ENCODE measurements around the gene SPATS2L. TPM values are rescaled to one million over a fixed set of nuclear protein-coding genes. Genes with fewer than 3 reads are reported as not detected.

The SPATS2L gene
- total RNA-seq, 1 experiment from 2014 or later: 112 TPM

DNA sequence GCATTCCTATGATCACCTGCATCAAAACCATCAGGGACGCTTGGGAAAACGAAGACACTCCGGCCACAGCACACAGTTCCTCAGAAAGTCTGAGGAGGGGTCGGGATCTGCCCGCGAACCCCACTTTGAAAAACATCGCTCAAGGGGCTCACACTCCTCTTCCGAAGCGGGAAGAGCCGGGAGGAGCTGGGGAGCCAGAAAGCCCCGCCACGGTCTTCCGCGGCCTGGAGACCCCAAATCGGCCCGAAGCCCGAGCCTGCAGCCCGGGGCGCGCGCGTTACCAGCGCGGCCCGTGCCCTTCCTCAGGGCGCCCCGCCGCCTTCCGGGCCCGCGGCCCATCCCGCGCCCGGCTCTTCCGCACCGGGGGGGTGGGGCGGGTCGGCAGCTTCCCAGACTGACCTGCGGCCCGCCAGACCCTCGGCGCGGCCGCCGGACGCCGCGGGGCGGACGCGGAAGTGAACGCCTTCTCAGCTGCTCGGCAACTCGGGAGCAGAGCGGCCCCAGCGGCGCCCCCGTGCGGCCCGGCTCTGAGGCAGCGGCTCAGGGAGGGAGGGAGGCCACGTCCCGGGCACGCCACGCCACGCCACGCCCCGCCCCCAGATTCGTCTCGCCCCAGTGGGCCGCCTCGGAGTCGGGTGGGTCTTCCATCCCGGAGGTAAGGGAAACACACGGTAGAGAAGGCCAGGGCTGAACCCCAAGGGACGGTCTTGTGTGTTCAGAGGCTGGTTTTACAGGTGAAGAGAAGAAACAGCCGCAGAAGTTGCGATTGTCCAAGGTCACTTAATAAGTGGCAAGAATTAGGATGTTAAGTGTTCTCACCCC, 203.3 kb downstream of the SPATS2L start, which contains the start of gene KCTD18 (continued):
- no peak for TF ChIP-seq ZNF281 (CRISPR knock-in tag; IDR thresholded peaks at IDR 0.05)
- TF ChIP-seq GRHL2 (CRISPR knock-in tag; IDR thresholded peaks at IDR 0.05; ENCODE audit: insufficient replicate concordance, severe bottlenecking): no peak
- no peak for TF ChIP-seq RORB (CRISPR knock-in tag; IDR thresholded peaks at IDR 0.05)
- peak; percentile 86; the same call in 1 of the 2 replicates for TF ChIP-seq CBFB (CRISPR knock-in tag; IDR thresholded peaks at IDR 0.05; ENCODE audit: low read depth)
- TF ChIP-seq, protein P1, sequence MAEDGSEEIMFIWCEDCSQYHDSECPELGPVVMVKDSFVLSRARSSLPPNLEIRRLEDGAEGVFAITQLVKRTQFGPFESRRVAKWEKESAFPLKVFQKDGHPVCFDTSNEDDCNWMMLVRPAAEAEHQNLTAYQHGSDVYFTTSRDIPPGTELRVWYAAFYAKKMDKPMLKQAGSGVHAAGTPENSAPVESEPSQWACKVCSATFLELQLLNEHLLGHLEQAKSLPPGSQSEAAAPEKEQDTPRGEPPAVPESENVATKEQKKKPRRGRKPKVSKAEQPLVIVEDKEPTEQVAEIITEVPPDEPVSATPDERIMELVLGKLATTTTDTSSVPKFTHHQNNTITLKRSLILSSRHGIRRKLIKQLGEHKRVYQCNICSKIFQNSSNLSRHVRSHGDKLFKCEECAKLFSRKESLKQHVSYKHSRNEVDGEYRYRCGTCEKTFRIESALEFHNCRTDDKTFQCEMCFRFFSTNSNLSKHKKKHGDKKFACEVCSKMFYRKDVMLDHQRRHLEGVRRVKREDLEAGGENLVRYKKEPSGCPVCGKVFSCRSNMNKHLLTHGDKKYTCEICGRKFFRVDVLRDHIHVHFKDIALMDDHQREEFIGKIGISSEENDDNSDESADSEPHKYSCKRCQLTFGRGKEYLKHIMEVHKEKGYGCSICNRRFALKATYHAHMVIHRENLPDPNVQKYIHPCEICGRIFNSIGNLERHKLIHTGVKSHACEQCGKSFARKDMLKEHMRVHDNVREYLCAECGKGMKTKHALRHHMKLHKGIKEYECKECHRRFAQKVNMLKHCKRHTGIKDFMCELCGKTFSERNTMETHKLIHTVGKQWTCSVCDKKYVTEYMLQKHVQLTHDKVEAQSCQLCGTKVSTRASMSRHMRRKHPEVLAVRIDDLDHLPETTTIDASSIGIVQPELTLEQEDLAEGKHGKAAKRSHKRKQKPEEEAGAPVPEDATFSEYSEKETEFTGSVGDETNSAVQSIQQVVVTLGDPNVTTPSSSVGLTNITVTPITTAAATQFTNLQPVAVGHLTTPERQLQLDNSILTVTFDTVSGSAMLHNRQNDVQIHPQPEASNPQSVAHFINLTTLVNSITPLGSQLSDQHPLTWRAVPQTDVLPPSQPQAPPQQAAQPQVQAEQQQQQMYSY (CRISPR knock-in tag; IDR thresholded peaks at IDR 0.05): no peak
- no peak for TF ChIP-seq JUN (CRISPR knock-in tag; IDR thresholded peaks at IDR 0.05)
- TF ChIP-seq, protein P2, sequence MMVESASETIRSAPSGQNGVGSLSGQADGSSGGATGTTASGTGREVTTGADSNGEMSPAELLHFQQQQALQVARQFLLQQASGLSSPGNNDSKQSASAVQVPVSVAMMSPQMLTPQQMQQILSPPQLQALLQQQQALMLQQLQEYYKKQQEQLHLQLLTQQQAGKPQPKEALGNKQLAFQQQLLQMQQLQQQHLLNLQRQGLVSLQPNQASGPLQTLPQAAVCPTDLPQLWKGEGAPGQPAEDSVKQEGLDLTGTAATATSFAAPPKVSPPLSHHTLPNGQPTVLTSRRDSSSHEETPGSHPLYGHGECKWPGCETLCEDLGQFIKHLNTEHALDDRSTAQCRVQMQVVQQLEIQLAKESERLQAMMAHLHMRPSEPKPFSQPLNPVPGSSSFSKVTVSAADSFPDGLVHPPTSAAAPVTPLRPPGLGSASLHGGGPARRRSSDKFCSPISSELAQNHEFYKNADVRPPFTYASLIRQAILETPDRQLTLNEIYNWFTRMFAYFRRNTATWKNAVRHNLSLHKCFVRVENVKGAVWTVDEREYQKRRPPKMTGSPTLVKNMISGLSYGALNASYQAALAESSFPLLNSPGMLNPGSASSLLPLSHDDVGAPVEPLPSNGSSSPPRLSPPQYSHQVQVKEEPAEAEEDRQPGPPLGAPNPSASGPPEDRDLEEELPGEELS (CRISPR knock-in tag; IDR thresholded peaks at IDR 0.05): no peak
- TF ChIP-seq, protein P3, sequence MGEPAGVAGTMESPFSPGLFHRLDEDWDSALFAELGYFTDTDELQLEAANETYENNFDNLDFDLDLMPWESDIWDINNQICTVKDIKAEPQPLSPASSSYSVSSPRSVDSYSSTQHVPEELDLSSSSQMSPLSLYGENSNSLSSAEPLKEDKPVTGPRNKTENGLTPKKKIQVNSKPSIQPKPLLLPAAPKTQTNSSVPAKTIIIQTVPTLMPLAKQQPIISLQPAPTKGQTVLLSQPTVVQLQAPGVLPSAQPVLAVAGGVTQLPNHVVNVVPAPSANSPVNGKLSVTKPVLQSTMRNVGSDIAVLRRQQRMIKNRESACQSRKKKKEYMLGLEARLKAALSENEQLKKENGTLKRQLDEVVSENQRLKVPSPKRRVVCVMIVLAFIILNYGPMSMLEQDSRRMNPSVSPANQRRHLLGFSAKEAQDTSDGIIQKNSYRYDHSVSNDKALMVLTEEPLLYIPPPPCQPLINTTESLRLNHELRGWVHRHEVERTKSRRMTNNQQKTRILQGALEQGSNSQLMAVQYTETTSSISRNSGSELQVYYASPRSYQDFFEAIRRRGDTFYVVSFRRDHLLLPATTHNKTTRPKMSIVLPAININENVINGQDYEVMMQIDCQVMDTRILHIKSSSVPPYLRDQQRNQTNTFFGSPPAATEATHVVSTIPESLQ (CRISPR knock-in tag; IDR thresholded peaks at IDR 0.05): no peak
- TF ChIP-seq, protein P4, sequence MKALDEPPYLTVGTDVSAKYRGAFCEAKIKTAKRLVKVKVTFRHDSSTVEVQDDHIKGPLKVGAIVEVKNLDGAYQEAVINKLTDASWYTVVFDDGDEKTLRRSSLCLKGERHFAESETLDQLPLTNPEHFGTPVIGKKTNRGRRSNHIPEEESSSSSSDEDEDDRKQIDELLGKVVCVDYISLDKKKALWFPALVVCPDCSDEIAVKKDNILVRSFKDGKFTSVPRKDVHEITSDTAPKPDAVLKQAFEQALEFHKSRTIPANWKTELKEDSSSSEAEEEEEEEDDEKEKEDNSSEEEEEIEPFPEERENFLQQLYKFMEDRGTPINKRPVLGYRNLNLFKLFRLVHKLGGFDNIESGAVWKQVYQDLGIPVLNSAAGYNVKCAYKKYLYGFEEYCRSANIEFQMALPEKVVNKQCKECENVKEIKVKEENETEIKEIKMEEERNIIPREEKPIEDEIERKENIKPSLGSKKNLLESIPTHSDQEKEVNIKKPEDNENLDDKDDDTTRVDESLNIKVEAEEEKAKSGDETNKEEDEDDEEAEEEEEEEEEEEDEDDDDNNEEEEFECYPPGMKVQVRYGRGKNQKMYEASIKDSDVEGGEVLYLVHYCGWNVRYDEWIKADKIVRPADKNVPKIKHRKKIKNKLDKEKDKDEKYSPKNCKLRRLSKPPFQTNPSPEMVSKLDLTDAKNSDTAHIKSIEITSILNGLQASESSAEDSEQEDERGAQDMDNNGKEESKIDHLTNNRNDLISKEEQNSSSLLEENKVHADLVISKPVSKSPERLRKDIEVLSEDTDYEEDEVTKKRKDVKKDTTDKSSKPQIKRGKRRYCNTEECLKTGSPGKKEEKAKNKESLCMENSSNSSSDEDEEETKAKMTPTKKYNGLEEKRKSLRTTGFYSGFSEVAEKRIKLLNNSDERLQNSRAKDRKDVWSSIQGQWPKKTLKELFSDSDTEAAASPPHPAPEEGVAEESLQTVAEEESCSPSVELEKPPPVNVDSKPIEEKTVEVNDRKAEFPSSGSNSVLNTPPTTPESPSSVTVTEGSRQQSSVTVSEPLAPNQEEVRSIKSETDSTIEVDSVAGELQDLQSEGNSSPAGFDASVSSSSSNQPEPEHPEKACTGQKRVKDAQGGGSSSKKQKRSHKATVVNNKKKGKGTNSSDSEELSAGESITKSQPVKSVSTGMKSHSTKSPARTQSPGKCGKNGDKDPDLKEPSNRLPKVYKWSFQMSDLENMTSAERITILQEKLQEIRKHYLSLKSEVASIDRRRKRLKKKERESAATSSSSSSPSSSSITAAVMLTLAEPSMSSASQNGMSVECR (CRISPR knock-in tag; IDR thresholded peaks at IDR 0.05; ENCODE audit: borderline replicate concordance): peak; percentile 42
- no peak for TF ChIP-seq ZNF416 (CRISPR knock-in tag; IDR thresholded peaks at IDR 0.05)
- no peak for TF ChIP-seq CREB1 (CRISPR knock-in tag; IDR thresholded peaks at IDR 0.05)
- peak; percentile 43; the same call in 1 of the 2 replicates for TF ChIP-seq MAX (CRISPR knock-in tag; IDR thresholded peaks at IDR 0.05)
- TF ChIP-seq STAT6 (CRISPR knock-in tag; conservative IDR thresholded peaks at IDR 0.05; ENCODE audit: low read depth): no peak
- no peak for TF ChIP-seq NFYB (CRISPR knock-in tag; conservative IDR thresholded peaks at IDR 0.05; ENCODE audit: low read depth)
- no peak for TF ChIP-seq TCF7 (CRISPR knock-in tag; IDR thresholded peaks at IDR 0.05; ENCODE audit: low read depth)
- TF ChIP-seq, protein P5, sequence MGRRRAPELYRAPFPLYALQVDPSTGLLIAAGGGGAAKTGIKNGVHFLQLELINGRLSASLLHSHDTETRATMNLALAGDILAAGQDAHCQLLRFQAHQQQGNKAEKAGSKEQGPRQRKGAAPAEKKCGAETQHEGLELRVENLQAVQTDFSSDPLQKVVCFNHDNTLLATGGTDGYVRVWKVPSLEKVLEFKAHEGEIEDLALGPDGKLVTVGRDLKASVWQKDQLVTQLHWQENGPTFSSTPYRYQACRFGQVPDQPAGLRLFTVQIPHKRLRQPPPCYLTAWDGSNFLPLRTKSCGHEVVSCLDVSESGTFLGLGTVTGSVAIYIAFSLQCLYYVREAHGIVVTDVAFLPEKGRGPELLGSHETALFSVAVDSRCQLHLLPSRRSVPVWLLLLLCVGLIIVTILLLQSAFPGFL (CRISPR knock-in tag; IDR thresholded peaks at IDR 0.05; ENCODE audit: borderline replicate concordance): no peak
- no peak for TF ChIP-seq ZNF671 (CRISPR knock-in tag; IDR thresholded peaks at IDR 0.05)
- TF ChIP-seq HMGA2 (CRISPR knock-in tag; IDR thresholded peaks at IDR 0.05): no peak
